ENCODE results near the gene LTBP1. TPM values are rescaled to one million over a fixed set of nuclear protein-coding genes. Genes with fewer than 3 reads are reported as not detected.
"Not testable (repeated sequence)": the region's sequence is repeated elsewhere in the genome, so short reads cannot be mapped to it uniquely, and the experiment has no call there.

LTBP1 gene
- total RNA-seq, 1 experiment from 2014 or later, result 119 TPM

GRCh38 chr2:33168425-33168824 lies 221.7 kb downstream of the LTBP1 start:
- Mint-ChIP-seq H3K4me1 (ENCODE audit: insufficient read depth, unreplicated experiment) (peaks cover 47% of the 10 kb centered on the region), H3K27ac (ENCODE audit: low read depth, unreplicated experiment) (peak overlapping the region; percentile 55), H3K9me3 (ENCODE audit: unreplicated experiment) (no peaks in the 10 kb centered on the region), H3K27me3 (ENCODE audit: insufficient read depth, unreplicated experiment) (no peaks in the 10 kb centered on the region), H3K36me3 (ENCODE audit: insufficient read depth, unreplicated experiment) (peaks cover 20% of the 10 kb centered on the region), H3K4me3 (ENCODE audit: unreplicated experiment) (no peak overlapping the region)
- no TSS peak for BruUV-seq (replicated peaks)
- DNase-seq (ENCODE audit: unreplicated experiment), result no peak
- TF ChIP-seq CTCF (IDR thresholded peaks at IDR 0.05; ENCODE audit: unreplicated experiment), result no peak
- intact Hi-C loops (cut with micrococcal nuclease), result no loop called here
- ChIA-PET CTCF (interaction anchor here (0.6 to 1.2 kb wide), 5 partner anchors 12 to 1645 kb away, joined by 3 to 7 read pairs (median 4); no protein-coding TSS in a partner anchor), POLR2A (interaction anchor here (1.7 kb wide), 1 partner anchor 36 kb away, joined by 3 read pairs; no protein-coding TSS in a partner anchor)

GRCh38 chr2:33168922-33169321 lies 222.2 kb downstream of the LTBP1 start:
- POLR2A ChIA-PET, result interaction anchor here (0.7 kb wide), 1 partner anchor 16 kb away, joined by 3 read pairs; no protein-coding TSS in a partner anchor
- BruUV-seq (replicated peaks), result no TSS peak
- peaks cover 20% of the 10 kb centered on the region for H3K36me3 Mint-ChIP-seq (ENCODE audit: insufficient read depth, unreplicated experiment)
- H3K4me3 Mint-ChIP-seq (ENCODE audit: unreplicated experiment), result no peak overlapping the region
- TF ChIP-seq CTCF (IDR thresholded peaks at IDR 0.05; ENCODE audit: unreplicated experiment), result no peak
- H3K4me1 Mint-ChIP-seq (ENCODE audit: insufficient read depth, unreplicated experiment), result peaks cover 47% of the 10 kb centered on the region
- no peak for DNase-seq (ENCODE audit: unreplicated experiment)
- CTCF ChIA-PET, result interaction anchor here (0.6 to 1.2 kb wide), 4 partner anchors 13 to 1645 kb away, joined by 3 to 7 read pairs (median 4); no protein-coding TSS in a partner anchor
- no peaks in the 10 kb centered on the region for H3K9me3 Mint-ChIP-seq (ENCODE audit: unreplicated experiment)
- intact Hi-C loops (cut with micrococcal nuclease), result no loop called here
- H3K27ac Mint-ChIP-seq (ENCODE audit: low read depth, unreplicated experiment), result peak overlapping the region; percentile 55
- no peaks in the 10 kb centered on the region for H3K27me3 Mint-ChIP-seq (ENCODE audit: insufficient read depth, unreplicated experiment)

GRCh38 chr2:33170251-33170650 lies 223.5 kb downstream of the LTBP1 start:
- H3K4me1 Mint-ChIP-seq (ENCODE audit: insufficient read depth, unreplicated experiment), result peaks cover 39% of the 10 kb centered on the region
- intact Hi-C loops (cut with micrococcal nuclease); POLR2A ChIA-PET; DNase-seq (ENCODE audit: unreplicated experiment); H3K27ac Mint-ChIP-seq (ENCODE audit: low read depth, unreplicated experiment); H3K27me3 Mint-ChIP-seq (ENCODE audit: insufficient read depth, unreplicated experiment); BruUV-seq (replicated peaks); CTCF ChIA-PET; H3K9me3 Mint-ChIP-seq (ENCODE audit: unreplicated experiment); H3K4me3 Mint-ChIP-seq (ENCODE audit: unreplicated experiment): not testable (repeated sequence)
- peaks cover 20% of the 10 kb centered on the region for H3K36me3 Mint-ChIP-seq (ENCODE audit: insufficient read depth, unreplicated experiment)

- TF ChIP-seq CTCF (IDR thresholded peaks at IDR 0.05; ENCODE audit: unreplicated experiment), result no peak
- intact Hi-C loops (cut with micrococcal nuclease), result no loop called here
- POLR2A ChIA-PET, result no interaction called here
Measured at GRCh38 chr2:33177627-33178026, 230.9 kb downstream of the LTBP1 start.

More at GRCh38 chr2:33177627-33178026, 230.9 kb downstream of the LTBP1 start:
- Mint-ChIP-seq H3K4me1 (ENCODE audit: insufficient read depth, unreplicated experiment) (no peaks in the 10 kb centered on the region), H3K27me3 (ENCODE audit: insufficient read depth, unreplicated experiment) (no peaks in the 10 kb centered on the region), H3K4me3 (ENCODE audit: unreplicated experiment) (no peak overlapping the region), H3K27ac (ENCODE audit: low read depth, unreplicated experiment) (no peak overlapping the region), H3K9me3 (ENCODE audit: unreplicated experiment) (no peaks in the 10 kb centered on the region), H3K36me3 (ENCODE audit: insufficient read depth, unreplicated experiment) (peaks cover 22% of the 10 kb centered on the region)
- CTCF ChIA-PET, result interaction anchor here (0.6 kb wide), 3 partner anchors 13 to 233 kb away, joined by 3 to 4 read pairs (median 3); no protein-coding TSS in a partner anchor
- no TSS peak for BruUV-seq (replicated peaks)
- no peak for DNase-seq (ENCODE audit: unreplicated experiment)

Data from MCF 10A (cell line).